Activated T-cell treated with anti-CD3 and anti-CD28 coated beads, Interleukin-2, amount 50 U/mL, for 4 hours (primary cell): ENCODE measurements around the gene CIAO2B. TPM values are rescaled to one million over a fixed set of nuclear protein-coding genes. Genes with fewer than 3 reads are reported as not detected.

Experiments
- ATAC-seq, 2 donors: fragments of 200-7000 bp; cut with Tn5 transposase; one replicate each; pipeline ENCODE4 v1.10.0; 2021
- DNase-seq: peaks from one replicate; pipeline ENCODE4 v3.0.0-alpha.2; 2020
- H3K27me3 Mint-ChIP-seq: one replicate; pipeline ENCODE4 v1.8.0; 2021; ENCODE audit warnings: low read depth, mixed read lengths
- H3K36me3 Mint-ChIP-seq: one replicate; pipeline ENCODE4 v1.8.0; 2022; ENCODE audit warnings: mixed read lengths; ENCODE audit not compliant: insufficient read depth
- H3K4me1 Mint-ChIP-seq: one replicate; pipeline ENCODE4 v1.8.0; 2021; ENCODE audit warnings: low read depth, mixed read lengths
- H3K4me3 Mint-ChIP-seq: one replicate; pipeline ENCODE4 v1.8.0; 2021; ENCODE audit warnings: mild to moderate bottlenecking, moderate library complexity, mixed read lengths
- H3K9me3 Mint-ChIP-seq: one replicate; pipeline ENCODE4 v1.8.0; 2021; ENCODE audit warnings: mixed read lengths
- total RNA-seq, 3 donors: library from RNA; stranded (reverse); gene quantifications; one replicate each; pipeline ENCODE4 v1.2.1, GENCODE V29; 2021

The CIAO2B gene
- total RNA-seq, 3 donors from 2014 or later: 201 to 220 (median 212) TPM

DNA sequence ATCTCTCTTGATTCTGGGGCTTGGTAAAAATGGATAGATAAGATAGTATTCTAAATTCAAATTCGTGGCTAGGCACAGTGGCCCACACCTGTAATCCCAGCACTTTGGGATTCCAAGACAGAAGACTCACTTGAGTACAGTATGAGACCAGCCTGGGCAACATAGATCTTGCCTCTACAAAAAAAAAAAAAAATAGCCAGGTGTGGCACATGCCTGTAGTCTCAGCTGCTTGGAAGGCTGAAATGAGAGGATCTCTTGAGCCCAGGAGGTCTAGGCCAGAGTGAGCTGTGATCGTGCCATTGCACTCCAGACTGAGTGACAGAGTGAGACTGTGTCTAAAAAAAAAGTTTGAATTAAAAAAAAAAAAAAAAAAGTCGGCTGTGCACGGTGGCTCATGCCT is 44.6 kb downstream of the CIAO2B start:
- peaks cover 21% of the 10 kb centered on the region for H3K36me3 Mint-ChIP-seq
- no peaks in the 10 kb centered on the region for H3K27me3 Mint-ChIP-seq

DNA sequence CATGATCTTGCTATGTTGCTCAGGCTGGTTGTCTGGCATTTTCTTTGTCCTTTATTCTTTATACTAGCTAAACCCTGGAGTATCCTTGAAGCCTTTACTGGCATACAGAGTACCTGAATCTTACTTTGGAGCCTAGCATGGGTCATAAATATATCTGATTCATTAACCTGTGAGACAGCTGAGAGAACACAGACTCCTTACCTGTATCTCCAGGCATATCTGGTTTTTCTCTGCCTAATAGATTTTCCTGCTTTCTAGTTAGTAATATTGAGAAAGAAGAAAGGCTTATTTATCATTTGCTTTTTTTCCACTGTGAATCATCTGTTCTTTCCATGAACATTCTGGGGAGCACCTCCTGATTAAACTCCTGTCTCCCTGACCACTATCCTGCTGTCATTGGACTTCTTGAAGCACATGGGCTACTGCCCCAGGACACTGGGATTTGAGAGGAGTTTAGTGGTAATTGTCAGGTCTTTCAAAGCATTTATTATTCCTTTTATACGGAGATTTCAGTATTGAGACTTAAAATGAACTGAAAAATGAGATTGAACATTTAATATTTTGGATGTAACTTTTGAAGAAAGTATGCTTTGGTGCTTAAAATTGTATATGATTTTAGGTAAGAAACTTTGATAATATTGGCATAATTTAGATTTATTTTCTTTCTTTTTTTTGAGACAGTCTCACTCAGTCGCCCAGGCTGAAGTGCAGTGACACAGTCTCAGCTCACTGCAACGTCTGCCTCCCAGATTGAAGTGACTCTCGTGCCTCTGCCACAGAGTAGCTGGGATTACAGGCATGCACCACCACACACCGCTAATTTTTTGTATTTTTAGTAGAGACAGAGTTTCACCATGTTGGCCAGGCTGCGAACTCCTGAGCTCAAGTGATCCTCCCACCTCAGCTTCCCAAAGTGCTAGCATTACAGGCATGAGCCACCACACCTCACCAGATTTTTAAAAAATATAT is 45.3 kb downstream of the CIAO2B start:
- ATAC-seq (no peak), DNase-seq (no peak)
- Mint-ChIP-seq H3K36me3 (peaks cover 25% of the 10 kb centered on the region), H3K9me3 (no peaks in the 10 kb centered on the region), H3K4me1 (peaks cover 26% of the 10 kb centered on the region), H3K27me3 (no peaks in the 10 kb centered on the region), H3K4me3 (no peak overlapping the region)

More for the DNA sequence above, 44.6 kb downstream of the CIAO2B start:
- no peaks in the 10 kb centered on the region for H3K9me3 Mint-ChIP-seq
- H3K4me1 Mint-ChIP-seq: peaks cover 26% of the 10 kb centered on the region
- DNase-seq: no peak
- no peak for ATAC-seq
- H3K4me3 Mint-ChIP-seq: no peak overlapping the region

- H3K4me1 Mint-ChIP-seq: peaks cover 21% of the 10 kb centered on the region
- H3K27me3 Mint-ChIP-seq: no peaks in the 10 kb centered on the region
- ATAC-seq: no peak
- no peak for DNase-seq
- peaks cover 25% of the 10 kb centered on the region for H3K36me3 Mint-ChIP-seq
- H3K9me3 Mint-ChIP-seq: no peaks in the 10 kb centered on the region
- H3K4me3 Mint-ChIP-seq: no peak overlapping the region
These were observed 47.3 kb downstream of the CIAO2B start for GRCh38 chr16:66886914-66887313.

DNA sequence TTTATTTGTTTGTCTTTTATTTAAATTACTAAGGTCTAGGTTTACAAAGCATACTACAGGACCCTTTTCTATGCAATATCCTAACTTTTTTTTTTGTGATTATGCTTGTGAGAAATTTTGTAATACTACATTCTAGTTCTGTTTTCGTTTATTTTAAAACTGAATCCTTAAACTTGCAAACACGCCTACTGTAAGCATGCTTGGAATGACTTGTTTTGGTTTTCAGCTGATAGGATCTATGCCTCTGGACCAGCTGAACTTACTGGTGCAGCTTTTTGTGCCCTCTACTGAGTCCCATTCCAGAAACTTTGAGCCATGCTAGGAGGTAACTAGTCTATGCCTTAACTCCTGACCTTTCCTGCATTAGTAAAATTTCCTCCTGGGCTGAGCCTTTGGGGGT is 47.9 kb downstream of the CIAO2B start:
- ATAC-seq (no peak), DNase-seq (no peak)
- Mint-ChIP-seq H3K27me3 (no peaks in the 10 kb centered on the region), H3K4me3 (no peak overlapping the region), H3K4me1 (peaks cover 25% of the 10 kb centered on the region), H3K36me3 (peaks cover 25% of the 10 kb centered on the region), H3K9me3 (no peaks in the 10 kb centered on the region)

DNA sequence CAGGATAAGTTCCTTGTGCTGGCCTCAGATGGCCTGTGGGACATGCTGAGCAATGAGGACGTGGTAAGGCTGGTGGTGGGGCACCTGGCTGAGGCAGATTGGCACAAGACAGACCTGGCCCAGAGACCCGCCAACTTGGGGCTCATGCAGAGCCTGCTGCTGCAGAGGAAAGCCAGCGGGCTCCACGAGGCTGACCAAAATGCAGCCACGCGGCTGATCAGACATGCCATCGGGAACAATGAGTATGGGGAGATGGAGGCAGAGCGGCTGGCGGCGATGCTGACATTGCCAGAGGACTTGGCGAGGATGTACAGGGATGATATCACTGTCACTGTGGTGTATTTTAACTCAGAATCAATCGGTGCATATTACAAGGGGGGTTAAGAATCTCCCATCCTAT is 48.7 kb downstream of the CIAO2B start:
- Mint-ChIP-seq H3K36me3 (peaks cover 25% of the 10 kb centered on the region), H3K4me1 (peaks cover 25% of the 10 kb centered on the region), H3K27me3 (no peaks in the 10 kb centered on the region)

GRCh38 chr16:66882702-66883101 is 51.5 kb downstream of the CIAO2B start:
- Mint-ChIP-seq H3K36me3 (peaks cover 23% of the 10 kb centered on the region), H3K4me1 (peaks cover 38% of the 10 kb centered on the region), H3K4me3 (no peak overlapping the region), H3K9me3 (no peaks in the 10 kb centered on the region), H3K27me3 (no peaks in the 10 kb centered on the region)
- no peak for ATAC-seq
- no peak for DNase-seq

More for the DNA sequence above, 48.7 kb downstream of the CIAO2B start:
- ATAC-seq (no peak), DNase-seq (no peak)
- Mint-ChIP-seq H3K4me3 (no peak overlapping the region), H3K9me3 (no peaks in the 10 kb centered on the region)

Other genes starting within 250 kb of the CIAO2B start
- 1 to 10 TPM; 2.6 to 3.0 (median 2.8) TPM for gene CMTM4, start 237.7 kb downstream of the CIAO2B start, total RNA-seq
- gene DYNC1LI2, start 182.8 kb downstream of the CIAO2B start, total RNA-seq: 10 to 100 TPM; 45.9 to 55.5 (median 53.6) TPM
- gene TERB1, start 132.8 kb downstream of the CIAO2B start, total RNA-seq: not detected
- 100 to 1,000 TPM in 1 of 3 donors, 10 to 100 TPM in 2; 93.8 to 111 (median 94.8) TPM for gene NAE1, start 103.4 kb downstream of the CIAO2B start, total RNA-seq
- gene CA7, start 90.0 kb downstream of the CIAO2B start, total RNA-seq: under 1 TPM in 1 of 3 donors, not detected in 2; 0.18 TPM
- gene PDP2, start 53.9 kb downstream of the CIAO2B start, total RNA-seq: 10 to 100 TPM; 27.4 to 31.1 (median 28.4) TPM
- gene CDH16, start 15.5 kb downstream of the CIAO2B start, total RNA-seq: not detected
- under 1 TPM; 0.15 to 0.50 (median 0.38) TPM for gene RRAD, start 8.9 kb downstream of the CIAO2B start, total RNA-seq
- gene CES2, start 1.1 kb upstream of the CIAO2B start, total RNA-seq: 10 to 100 TPM; 22.6 to 25.3 (median 24.3) TPM
- gene CES3, start 26.9 kb upstream of the CIAO2B start, total RNA-seq: under 1 TPM in 2 of 3 donors, not detected in 1; 0.10 to 0.30 TPM
- 10 to 100 TPM in 1 of 3 donors, 1 to 10 TPM in 2; 6.2 to 10.7 (median 6.6) TPM for gene CES4A, start 54.2 kb upstream of the CIAO2B start, total RNA-seq
- 100 to 1,000 TPM; 128 to 132 (median 129) TPM for gene CBFB, start 94.7 kb upstream of the CIAO2B start, total RNA-seq
- gene PHAF1, start 175.5 kb upstream of the CIAO2B start, total RNA-seq: 10 to 100 TPM; 17.4 to 19.5 (median 18.6) TPM
- 1 to 10 TPM; 1.3 to 1.9 (median 1.3) TPM for gene B3GNT9, start 216.6 kb upstream of the CIAO2B start, total RNA-seq
- 10 to 100 TPM; 16.0 to 20.3 (median 17.4) TPM for gene TRADD, start 225.5 kb upstream of the CIAO2B start, total RNA-seq
- gene FBXL8, start 225.6 kb upstream of the CIAO2B start, total RNA-seq: 1 to 10 TPM; 4.8 to 8.9 (median 6.1) TPM
- 1 to 10 TPM; 2.8 to 6.1 (median 4.0) TPM for gene HSF4, start 230.3 kb upstream of the CIAO2B start, total RNA-seq
- 1 to 10 TPM in 2 of 3 donors, under 1 TPM in 1; 0.99 to 3.7 (median 1.4) TPM for gene NOL3, start 236.1 kb upstream of the CIAO2B start, total RNA-seq
- 10 to 100 TPM; 10.1 to 15.5 (median 14.7) TPM for gene MATCAP1, start 249.6 kb upstream of the CIAO2B start, total RNA-seq